ENCODE results near the gene GSG1L.

The GSG1L gene

GRCh38 chr16:27784351-27785306, 278.9 kb downstream of the GSG1L start:
- Histone ChIP-seq H3K4me1 (ENCODE audit: insufficient read depth, low read length) (no peaks in the 10 kb centered on the region; the same call in 1 of the 2 replicates), H3K9ac (ENCODE audit: low read depth, low read length) (no peak overlapping the region), H3K9me3 (ENCODE audit: control insufficient read depth, insufficient read depth, low read length) (no peaks in the 10 kb centered on the region), H3K36me3 (ENCODE audit: insufficient read depth, low read length) (no peaks in the 10 kb centered on the region)

GRCh38 chr16:27781981-27782880, 281.3 kb downstream of the GSG1L start:
- Histone ChIP-seq H3K9me3 (ENCODE audit: control insufficient read depth, insufficient read depth, low read length) (no peaks in the 10 kb centered on the region), H3K36me3 (ENCODE audit: insufficient read depth, low read length) (no peaks in the 10 kb centered on the region), H3K4me1 (ENCODE audit: insufficient read depth, low read length) (no peaks in the 10 kb centered on the region; the same call in 1 of the 2 replicates), H3K9ac (ENCODE audit: low read depth, low read length) (no peak overlapping the region)

DNA sequence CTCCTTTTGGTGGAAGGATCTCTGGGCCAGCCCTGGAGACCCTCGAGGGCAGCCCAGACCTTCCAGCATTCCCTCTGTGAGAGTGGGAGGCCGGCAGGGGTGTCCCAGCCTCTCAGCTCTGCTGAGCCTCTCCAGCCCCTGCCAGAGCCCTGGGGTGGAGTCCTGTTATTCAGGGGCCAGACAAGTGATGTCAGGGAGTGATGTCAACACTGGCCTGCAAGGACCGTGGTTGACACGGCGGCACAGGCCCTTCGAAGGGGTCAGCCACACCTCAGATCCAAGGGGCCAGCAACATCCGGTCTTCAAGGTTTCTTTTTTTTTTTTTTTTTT, 282.4 kb downstream of the GSG1L start:
- Histone ChIP-seq H3K9ac (ENCODE audit: low read depth, low read length) (no peak overlapping the region), H3K4me1 (ENCODE audit: insufficient read depth, low read length) (no peaks in the 10 kb centered on the region; the same call in 1 of the 2 replicates), H3K36me3 (ENCODE audit: insufficient read depth, low read length) (no peaks in the 10 kb centered on the region), H3K9me3 (ENCODE audit: control insufficient read depth, insufficient read depth, low read length) (no peaks in the 10 kb centered on the region)

DNA sequence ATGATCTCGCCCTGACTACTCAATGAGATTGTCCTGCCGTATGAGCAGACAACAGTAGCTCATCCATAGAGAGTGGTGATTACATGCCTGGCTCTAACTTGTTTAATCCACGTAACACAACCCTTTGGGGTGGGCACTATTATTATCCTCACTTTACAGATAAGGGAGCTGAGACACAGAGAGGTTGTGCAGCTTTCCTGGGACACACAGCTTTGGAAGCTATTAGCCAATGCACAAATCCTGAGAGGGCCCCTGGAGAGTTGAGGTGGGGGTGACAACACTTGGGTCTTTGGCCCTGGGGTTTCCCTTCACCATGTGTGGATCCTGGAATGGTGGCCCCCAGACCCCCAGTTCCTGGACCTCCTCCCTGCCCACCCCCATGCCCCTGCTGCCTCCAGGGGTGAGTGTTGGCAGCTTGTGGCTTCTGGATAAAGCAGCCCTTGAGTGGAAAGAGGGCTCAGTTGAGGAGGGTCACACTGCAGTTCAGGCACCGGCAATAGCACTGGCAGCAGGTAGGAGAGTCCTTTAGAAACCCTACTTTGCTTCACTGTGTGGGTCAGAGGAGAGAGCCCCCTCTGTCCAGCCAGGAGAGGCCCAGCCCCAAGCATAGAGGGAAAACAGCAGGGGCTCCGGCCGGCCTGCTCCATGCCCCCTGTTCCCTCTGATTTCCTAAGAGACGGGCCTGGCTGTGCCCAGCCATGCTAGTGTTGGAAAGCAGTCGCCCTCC, 282.9 kb downstream of the GSG1L start:
- no peaks in the 10 kb centered on the region for H3K9me3 ChIP-seq (ENCODE audit: control insufficient read depth, insufficient read depth, low read length)
- no peak overlapping the region for H3K9ac ChIP-seq (ENCODE audit: low read depth, low read length)
- no peaks in the 10 kb centered on the region for H3K36me3 ChIP-seq (ENCODE audit: insufficient read depth, low read length)
- H3K4me1 ChIP-seq (ENCODE audit: insufficient read depth, low read length), result no peaks in the 10 kb centered on the region; the same call in 1 of the 2 replicates

- H3K9ac ChIP-seq (ENCODE audit: low read depth, low read length), result no peak overlapping the region
- no peaks in the 10 kb centered on the region; the same call in 1 of the 2 replicates for H3K4me1 ChIP-seq (ENCODE audit: insufficient read depth, low read length)
- no peaks in the 10 kb centered on the region for H3K9me3 ChIP-seq (ENCODE audit: control insufficient read depth, insufficient read depth, low read length)
- H3K36me3 ChIP-seq (ENCODE audit: insufficient read depth, low read length), result no peaks in the 10 kb centered on the region
Measured at GRCh38 chr16:27779641-27780164, 283.8 kb downstream of the GSG1L start.

- Histone ChIP-seq H3K4me1 (ENCODE audit: insufficient read depth, low read length) (no peaks in the 10 kb centered on the region), H3K36me3 (ENCODE audit: insufficient read depth, low read length) (no peaks in the 10 kb centered on the region), H3K9me3 (ENCODE audit: control insufficient read depth, insufficient read depth, low read length) (no peaks in the 10 kb centered on the region), H3K9ac (ENCODE audit: low read depth, low read length) (no peak overlapping the region)
Measured at GRCh38 chr16:27778926-27779570, 284.5 kb downstream of the GSG1L start.

DNA sequence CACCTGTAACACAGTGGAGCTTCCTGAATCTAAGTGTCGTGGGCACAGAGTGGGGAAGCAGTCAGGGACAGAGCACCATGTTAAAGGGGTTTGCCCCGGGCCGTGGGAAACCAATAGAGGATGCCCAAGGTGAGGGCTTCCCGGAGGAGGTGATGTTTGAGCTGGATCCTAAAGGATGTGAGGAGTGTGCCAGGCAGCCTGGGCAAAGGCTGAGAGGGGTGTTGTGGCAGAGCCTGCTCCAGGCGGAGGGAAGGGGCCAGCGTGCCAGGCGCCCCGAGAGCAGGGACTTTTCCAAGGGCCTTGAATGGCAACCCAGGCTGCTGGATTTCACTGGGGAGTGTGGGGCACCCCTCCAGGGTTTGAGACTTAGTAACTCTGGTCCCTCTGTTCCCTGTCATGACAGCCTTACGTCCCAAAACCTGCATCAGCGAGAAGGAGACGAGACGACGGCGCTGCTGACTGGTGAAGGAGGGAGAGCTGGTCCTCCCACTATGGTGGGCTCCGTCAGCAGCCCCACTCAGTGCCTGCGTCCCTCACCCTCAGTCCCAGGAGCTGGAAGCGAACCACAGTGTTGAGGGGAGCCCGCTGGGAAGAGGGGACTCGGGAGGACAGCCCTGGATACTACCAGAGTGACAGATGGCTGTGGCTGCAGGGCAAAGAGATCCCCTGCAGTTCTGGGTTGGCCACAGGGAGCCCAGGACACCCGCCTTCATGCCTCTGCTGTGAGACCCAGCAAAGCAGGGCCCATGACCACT, 285.2 kb downstream of the GSG1L start:
- H3K4me1 ChIP-seq (ENCODE audit: insufficient read depth, low read length), result no peaks in the 10 kb centered on the region
- H3K9ac ChIP-seq (ENCODE audit: low read depth, low read length), result no peak overlapping the region
- no peaks in the 10 kb centered on the region for H3K36me3 ChIP-seq (ENCODE audit: insufficient read depth, low read length)
- no peaks in the 10 kb centered on the region for H3K9me3 ChIP-seq (ENCODE audit: control insufficient read depth, insufficient read depth, low read length)

DNA sequence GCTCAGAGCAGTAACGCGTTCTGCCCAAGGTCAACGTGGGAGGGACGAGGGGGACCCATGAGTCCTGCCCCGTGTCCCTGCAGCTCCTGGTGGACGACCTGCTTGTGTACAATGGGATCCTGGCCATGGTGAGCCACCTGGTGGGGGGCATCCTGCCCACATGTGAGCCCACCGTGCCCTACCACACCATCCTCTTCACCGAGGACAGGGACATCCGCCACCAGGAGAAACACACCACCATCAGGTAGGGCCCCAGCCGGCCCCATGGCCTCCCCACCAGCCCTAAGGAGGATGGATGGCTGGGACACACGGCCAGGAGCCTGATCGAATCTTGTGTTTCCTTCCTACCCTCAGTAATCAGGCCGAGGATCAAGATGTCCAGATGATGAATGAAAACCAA, 286.0 kb downstream of the GSG1L start:
- no peaks in the 10 kb centered on the region for H3K36me3 ChIP-seq (ENCODE audit: insufficient read depth, low read length)
- no peaks in the 10 kb centered on the region for H3K9me3 ChIP-seq (ENCODE audit: control insufficient read depth, insufficient read depth, low read length)
- H3K4me1 ChIP-seq (ENCODE audit: insufficient read depth, low read length), result no peaks in the 10 kb centered on the region
- H3K9ac ChIP-seq (ENCODE audit: low read depth, low read length), result no peak overlapping the region

- Histone ChIP-seq H3K9ac (ENCODE audit: low read depth, low read length) (no peak overlapping the region), H3K36me3 (ENCODE audit: insufficient read depth, low read length) (no peaks in the 10 kb centered on the region), H3K9me3 (ENCODE audit: control insufficient read depth, insufficient read depth, low read length) (no peaks in the 10 kb centered on the region), H3K4me1 (ENCODE audit: insufficient read depth, low read length) (no peaks in the 10 kb centered on the region)
Measured at GRCh38 chr16:27776556-27777225, 286.8 kb downstream of the GSG1L start.

GRCh38 chr16:27775254-27775653, 288.3 kb downstream of the GSG1L start:
- no peaks in the 10 kb centered on the region for H3K36me3 ChIP-seq (ENCODE audit: insufficient read depth, low read length)
- H3K9me3 ChIP-seq (ENCODE audit: control insufficient read depth, insufficient read depth, low read length), result no peaks in the 10 kb centered on the region
- no peak overlapping the region for H3K9ac ChIP-seq (ENCODE audit: low read depth, low read length)
- no peaks in the 10 kb centered on the region for H3K4me1 ChIP-seq (ENCODE audit: insufficient read depth, low read length)

DNA sequence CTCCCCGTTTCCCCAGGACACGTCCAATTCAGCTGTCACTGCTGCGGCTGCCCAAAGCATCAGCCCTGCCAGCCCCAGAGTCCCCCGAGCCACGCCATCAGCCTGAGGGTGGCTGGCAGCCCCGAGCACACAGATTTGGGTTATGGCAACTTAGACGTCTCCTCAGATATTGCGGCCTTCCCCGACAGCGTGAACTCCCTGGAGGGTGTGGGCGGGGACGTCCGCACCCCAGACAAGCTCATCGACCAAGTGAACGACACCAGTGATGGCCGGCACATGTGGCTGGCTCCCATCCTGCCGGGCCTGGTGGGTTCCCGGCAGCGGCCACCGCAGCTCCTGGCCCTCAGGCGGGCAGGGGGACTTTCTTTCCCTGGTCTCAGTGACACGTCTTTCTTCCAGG, 288.7 kb downstream of the GSG1L start:
- no peak overlapping the region for H3K9ac ChIP-seq (ENCODE audit: low read depth, low read length)

DNA sequence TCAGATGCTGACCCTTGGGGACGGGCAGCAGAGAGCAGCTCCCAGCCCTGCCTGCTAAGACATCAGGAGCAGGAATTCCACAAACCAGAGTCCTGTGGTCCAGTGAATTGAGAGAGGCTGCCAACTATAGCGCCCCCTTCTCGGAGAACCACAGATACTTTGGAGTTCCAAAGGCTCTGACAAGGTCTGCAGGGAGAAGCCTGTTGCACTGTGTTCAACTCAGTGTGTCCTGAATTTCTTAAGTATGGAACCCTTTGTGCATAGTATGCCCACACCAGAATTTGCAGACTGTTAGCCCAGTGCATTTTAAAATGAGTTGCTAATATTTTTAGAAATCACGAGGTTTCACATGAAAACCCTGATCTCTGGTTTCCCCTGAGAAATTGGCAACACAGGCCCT, 290.2 kb downstream of the GSG1L start:
- H3K36me3 ChIP-seq (ENCODE audit: insufficient read depth, low read length), result no peaks in the 10 kb centered on the region
- no peak overlapping the region for H3K9ac ChIP-seq (ENCODE audit: low read depth, low read length)
- no peaks in the 10 kb centered on the region for H3K9me3 ChIP-seq (ENCODE audit: control insufficient read depth, insufficient read depth, low read length)
- H3K4me1 ChIP-seq (ENCODE audit: insufficient read depth, low read length), result peaks cover 2% of the 10 kb centered on the region; the same call in 1 of the 2 replicates

More for the DNA sequence above, 288.7 kb downstream of the GSG1L start:
- no peaks in the 10 kb centered on the region for H3K9me3 ChIP-seq (ENCODE audit: control insufficient read depth, insufficient read depth, low read length)
- H3K4me1 ChIP-seq (ENCODE audit: insufficient read depth, low read length), result peaks cover under 1% of the 10 kb centered on the region; the same call in 1 of the 2 replicates
- no peaks in the 10 kb centered on the region for H3K36me3 ChIP-seq (ENCODE audit: insufficient read depth, low read length)
